ENCODE measurements around the gene MPL. TPM values are rescaled to one million over a fixed set of nuclear protein-coding genes. Genes with fewer than 3 reads are reported as not detected.

MPL gene
- total and polyA plus RNA-seq, 2 of the 13 experiments (the other 11 are each of a cell fraction or from before 2014, with no cell fraction given) = not detected

GRCh38 chr1:43366179-43366578, 28.6 kb downstream of the MPL start:
- ATAC-seq (peak; percentile 18), DNase-seq (ENCODE audit: low spot score) (no peak), FAIRE-seq (no peak)
- intact Hi-C loops (cut with micrococcal nuclease; ENCODE audit: unreplicated experiment) (no loop called here), in situ Hi-C loops (cut with HindIII; ENCODE audit: extremely low pct_ligation_motif_present, low pct_unique_long_range_greater_than_20kb) (no loop called here)
- peaks cover 71% of the 10 kb centered on the region for H3K4me1 ChIP-seq (ENCODE audit: insufficient read depth, low read length)
- H4K20me1 ChIP-seq (ENCODE audit: insufficient read depth, low read length) = no peaks in the 10 kb centered on the region
- BruUV-seq (replicated peaks) = no TSS peak
- H3K9me3 ChIP-seq (ENCODE audit: low read length) = no peaks in the 10 kb centered on the region
- 13% methylated on average over 11 of the region's 11 CpGs for WGBS (ENCODE audit: low lambda C conversion rate)
- peak overlapping the region; percentile 74 to 88 (median 79); a peak in 5 of 6 replicates for H3K4me3 ChIP-seq (replicated peaks in 1 of 3; ENCODE audit: insufficient read depth in 1 of 3, low read depth in 2 of 3, low read length in 3 of 3)
- H3K36me3 ChIP-seq (replicated peaks in 1 of 2; ENCODE audit: control insufficient read depth in 1 of 2, insufficient read depth in 2 of 2, low read length in 2 of 2) = peaks cover 6 to 18% of the 10 kb centered on the region in 2 experiments
- H3K27ac ChIP-seq (ENCODE audit: extremely low read length, insufficient read depth, low read length) = no peak overlapping the region
- no peak overlapping the region for H2AFZ ChIP-seq (ENCODE audit: low read length)
- H3K4me2 ChIP-seq (ENCODE audit: low read depth, low read length) = peak overlapping the region; percentile 92
- peaks cover 20% of the 10 kb centered on the region for H3K79me2 ChIP-seq (ENCODE audit: insufficient read depth, low read length)
- no peak for TF ChIP-seq ARHGAP35 (CRISPR knock-in tag; IDR thresholded peaks at IDR 0.05; ENCODE audit: borderline replicate concordance)
- TF ChIP-seq ZNF468 (CRISPR knock-in tag; IDR thresholded peaks at IDR 0.05) = no peak
- TF ChIP-seq ZBTB7A (CRISPR knock-in tag; IDR thresholded peaks at IDR 0.05) = no peak
- TF ChIP-seq ZNF292 (CRISPR knock-in tag; IDR thresholded peaks at IDR 0.05; ENCODE audit: borderline replicate concordance, low read depth) = no peak
- no peak for TF ChIP-seq KMT2B (CRISPR knock-in tag; IDR thresholded peaks at IDR 0.05)
- 0 out of 2 replicates have a peak, but pooled peaks have one; percentile 30 for TF ChIP-seq POLR2G (IDR thresholded peaks at IDR 0.05; ENCODE audit: low read depth, low read length)
- no peak for TF ChIP-seq ZNF280B (CRISPR knock-in tag; IDR thresholded peaks at IDR 0.05; ENCODE audit: borderline replicate concordance)
- peak; percentile 77; the same call in 1 of the 2 replicates for TF ChIP-seq SP5 (CRISPR knock-in tag; IDR thresholded peaks at IDR 0.05; ENCODE audit: borderline replicate concordance, low read depth)
- TF ChIP-seq SAP130 (CRISPR knock-in tag; IDR thresholded peaks at IDR 0.05; ENCODE audit: low read depth) = peak; percentile 71
- TF ChIP-seq KAT7 (CRISPR knock-in tag; IDR thresholded peaks at IDR 0.05; ENCODE audit: borderline replicate concordance) = no peak
- TF ChIP-seq SRSF1 (optimal IDR thresholded peaks at IDR 0.05; ENCODE audit: low read depth, low read length) = no peak
- TF ChIP-seq ZKSCAN5 (CRISPR knock-in tag; IDR thresholded peaks at IDR 0.05) = peak; percentile 71; the same call in 1 of the 2 replicates
- no peak for TF ChIP-seq MTA1 (CRISPR knock-in tag; IDR thresholded peaks at IDR 0.05; ENCODE audit: borderline replicate concordance)
- peak overlapping the region; percentile 18; the same call in 1 of the 2 replicates for H3K9ac ChIP-seq (ENCODE audit: insufficient read depth, low read depth, low read length)
- CTCF ChIA-PET (ENCODE audit: low intra/inter-chr PET ratio, low total read pairs) = no interaction called here
- POLR2A ChIA-PET = interaction anchor here (3.6 to 3.8 kb wide), 2 partner anchors 16 to 24 kb away, joined by 21 to 32 read pairs; partner anchors contain the start of genes MED8 and SZT2
- no peaks in the 10 kb centered on the region for H3K27me3 ChIP-seq (ENCODE audit: control insufficient read depth in 1 of 2, insufficient read depth in 2 of 2, low read length in 2 of 2)

Data from HepG2 (cell line).